Measurements from ENCODE around the gene CCL25. TPM values are rescaled to one million over a fixed set of nuclear protein-coding genes. Genes with fewer than 3 reads are reported as not detected.

CCL25 gene
- total RNA-seq, 2 donors from 2014 or later = not detected

GRCh38 chr19:8105471-8105870 lies 52.9 kb downstream of the CCL25 start:
- 92% methylated on average over 2 of the region's 2 CpGs for WGBS
- H3K4me1 ChIP-seq (replicated peaks) = no peaks in the 10 kb centered on the region
- H3K9me3 ChIP-seq = no peaks in the 10 kb centered on the region
- no peaks in the 10 kb centered on the region for H3K36me3 ChIP-seq
- intact Hi-C loops (cut with DNase I) = no loop called here
- no peaks in the 10 kb centered on the region for H3K27me3 ChIP-seq (replicated peaks; ENCODE audit: insufficient read depth)
- no peak for DNase-seq (ENCODE audit: low spot score)
- TF ChIP-seq CTCF (IDR thresholded peaks at IDR 0.05) (no peak), POLR2A (IDR thresholded peaks at IDR 0.05) (no peak), POLR2AphosphoS5 (IDR thresholded peaks at IDR 0.05) (no peak)
- H3K27ac ChIP-seq = no peak overlapping the region
- H3K4me3 ChIP-seq = no peak overlapping the region

- TF ChIP-seq POLR2A (IDR thresholded peaks at IDR 0.05) (no peak), POLR2AphosphoS5 (IDR thresholded peaks at IDR 0.05) (no peak), CTCF (IDR thresholded peaks at IDR 0.05) (no peak)
- no peaks in the 10 kb centered on the region for H3K4me1 ChIP-seq (replicated peaks)
- 81% methylated on average over 2 of the region's 2 CpGs for WGBS
- no peaks in the 10 kb centered on the region for H3K9me3 ChIP-seq
- no peak overlapping the region for H3K4me3 ChIP-seq
- no peaks in the 10 kb centered on the region for H3K36me3 ChIP-seq
- no peak overlapping the region for H3K27ac ChIP-seq
- DNase-seq (ENCODE audit: low spot score) = no peak
- intact Hi-C loops (cut with DNase I) = no loop called here
- no peaks in the 10 kb centered on the region for H3K27me3 ChIP-seq (replicated peaks; ENCODE audit: insufficient read depth)
Observed at GRCh38 chr19:8107301-8107903, 54.8 kb downstream of the CCL25 start.

GRCh38 chr19:8108560-8109445 lies 56.2 kb downstream of the CCL25 start:
- no peaks in the 10 kb centered on the region for H3K4me1 ChIP-seq (replicated peaks)
- DNase-seq (ENCODE audit: low spot score) = no peak
- intact Hi-C loops (cut with DNase I) = no loop called here
- no peak overlapping the region for H3K4me3 ChIP-seq
- H3K27me3 ChIP-seq (replicated peaks; ENCODE audit: insufficient read depth) = no peaks in the 10 kb centered on the region
- H3K9me3 ChIP-seq = no peaks in the 10 kb centered on the region
- TF ChIP-seq POLR2A (IDR thresholded peaks at IDR 0.05) (no peak), POLR2AphosphoS5 (IDR thresholded peaks at IDR 0.05) (no peak), CTCF (IDR thresholded peaks at IDR 0.05) (no peak)
- 94% methylated on average over 19 of the region's 19 CpGs for WGBS
- no peak overlapping the region for H3K27ac ChIP-seq
- H3K36me3 ChIP-seq = no peaks in the 10 kb centered on the region

- H3K9me3 ChIP-seq = no peaks in the 10 kb centered on the region
- 75% methylated on average over 12 of the region's 12 CpGs for WGBS
- no peaks in the 10 kb centered on the region for H3K36me3 ChIP-seq
- no peak overlapping the region for H3K27ac ChIP-seq
- no peaks in the 10 kb centered on the region for H3K27me3 ChIP-seq (replicated peaks; ENCODE audit: insufficient read depth)
- DNase-seq (ENCODE audit: low spot score) = no peak
- TF ChIP-seq POLR2AphosphoS5 (IDR thresholded peaks at IDR 0.05) = no peak
- no peak for TF ChIP-seq POLR2A (IDR thresholded peaks at IDR 0.05)
- no peak for TF ChIP-seq CTCF (IDR thresholded peaks at IDR 0.05)
- intact Hi-C loops (cut with DNase I) = no loop called here
- H3K4me3 ChIP-seq = no peak overlapping the region
- no peaks in the 10 kb centered on the region for H3K4me1 ChIP-seq (replicated peaks)
Observed at GRCh38 chr19:8109455-8109854, 56.9 kb downstream of the CCL25 start.

All from prostate gland (tissue), 2 donors.